ENCODE results near the gene PAFAH2.

PAFAH2 gene

GRCh38 chr1:26031196-26031595 is 33.3 kb upstream of the PAFAH2 start:
- Histone ChIP-seq H3K36me3 (ENCODE audit: control insufficient read depth, insufficient read depth, low read length) (no peaks in the 10 kb centered on the region), H3K4me3 (ENCODE audit: low read length) (no peak overlapping the region), H3K27ac (ENCODE audit: low read length) (no peak overlapping the region), H3K9me3 (ENCODE audit: control insufficient read depth, insufficient read depth, low read length) (no peaks in the 10 kb centered on the region), H3K27me3 (ENCODE audit: control insufficient read depth, insufficient read depth, low read length) (peaks cover 2% of the 10 kb centered on the region; the same call in 1 of the 2 replicates), H3K4me1 (ENCODE audit: control insufficient read depth, insufficient read depth, low read length) (peaks cover 2% of the 10 kb centered on the region; the same call in 1 of the 2 replicates)
- no CpG with 5 or more reads among the region's 4 CpGs for WGBS (ENCODE audit: insufficient coverage, insufficient read length)
- DNase-seq (ENCODE audit: low read depth, low spot score), result no peak

GRCh38 chr1:26029864-26030481 is 32.1 kb upstream of the PAFAH2 start:
- Histone ChIP-seq H3K4me3 (ENCODE audit: low read length) (no peak overlapping the region), H3K36me3 (ENCODE audit: control insufficient read depth, insufficient read depth, low read length) (no peaks in the 10 kb centered on the region), H3K27me3 (ENCODE audit: control insufficient read depth, insufficient read depth, low read length) (peaks cover 2% of the 10 kb centered on the region; the same call in 1 of the 2 replicates), H3K27ac (ENCODE audit: low read length) (no peak overlapping the region), H3K9me3 (ENCODE audit: control insufficient read depth, insufficient read depth, low read length) (no peaks in the 10 kb centered on the region), H3K4me1 (ENCODE audit: control insufficient read depth, insufficient read depth, low read length) (peaks cover 2% of the 10 kb centered on the region; the same call in 1 of the 2 replicates)
- no CpG with 5 or more reads among the region's 7 CpGs for WGBS (ENCODE audit: insufficient coverage, insufficient read length)
- DNase-seq (ENCODE audit: low read depth, low spot score), result no peak

- no peaks in the 10 kb centered on the region for H3K27me3 ChIP-seq (ENCODE audit: control insufficient read depth, insufficient read depth, low read length)
- WGBS (ENCODE audit: insufficient coverage, insufficient read length), result no CpG with 5 or more reads among the region's 15 CpGs
- no peak overlapping the region for H3K27ac ChIP-seq (ENCODE audit: low read length)
- H3K36me3 ChIP-seq (ENCODE audit: control insufficient read depth, insufficient read depth, low read length), result no peaks in the 10 kb centered on the region
- no peaks in the 10 kb centered on the region for H3K9me3 ChIP-seq (ENCODE audit: control insufficient read depth, insufficient read depth, low read length)
- DNase-seq (ENCODE audit: low read depth, low spot score), result no peak
- H3K4me1 ChIP-seq (ENCODE audit: control insufficient read depth, insufficient read depth, low read length), result no peaks in the 10 kb centered on the region
- H3K4me3 ChIP-seq (ENCODE audit: low read length), result no peak overlapping the region
Observed at GRCh38 chr1:26029054-26029863, 31.4 kb upstream of the PAFAH2 start.

- H3K4me1 ChIP-seq (ENCODE audit: control insufficient read depth, insufficient read depth, low read length), result no peaks in the 10 kb centered on the region
- H3K27ac ChIP-seq (ENCODE audit: low read length), result no peak overlapping the region
- H3K36me3 ChIP-seq (ENCODE audit: control insufficient read depth, insufficient read depth, low read length), result no peaks in the 10 kb centered on the region
- no peaks in the 10 kb centered on the region for H3K27me3 ChIP-seq (ENCODE audit: control insufficient read depth, insufficient read depth, low read length)
- no peaks in the 10 kb centered on the region for H3K9me3 ChIP-seq (ENCODE audit: control insufficient read depth, insufficient read depth, low read length)
- no peak for DNase-seq (ENCODE audit: low read depth, low spot score)
- no peak overlapping the region for H3K4me3 ChIP-seq (ENCODE audit: low read length)
- no CpG with 5 or more reads among the region's 8 CpGs for WGBS (ENCODE audit: insufficient coverage, insufficient read length)
Observed at GRCh38 chr1:26028490-26028980, 30.7 kb upstream of the PAFAH2 start.

GRCh38 chr1:26027716-26028489 is 30.0 kb upstream of the PAFAH2 start:
- no CpG with 5 or more reads among the region's 3 CpGs for WGBS (ENCODE audit: insufficient coverage, insufficient read length)
- no peak for DNase-seq (ENCODE audit: low read depth, low spot score)
- H3K27me3 ChIP-seq (ENCODE audit: control insufficient read depth, insufficient read depth, low read length), result no peaks in the 10 kb centered on the region

GRCh38 chr1:26025517-26025916 is 27.7 kb upstream of the PAFAH2 start:
- no peaks in the 10 kb centered on the region for H3K9me3 ChIP-seq (ENCODE audit: control insufficient read depth, insufficient read depth, low read length)
- H3K36me3 ChIP-seq (ENCODE audit: control insufficient read depth, insufficient read depth, low read length), result no peaks in the 10 kb centered on the region
- peaks cover 1% of the 10 kb centered on the region for H3K4me1 ChIP-seq (ENCODE audit: control insufficient read depth, insufficient read depth, low read length)
- no peaks in the 10 kb centered on the region for H3K27me3 ChIP-seq (ENCODE audit: control insufficient read depth, insufficient read depth, low read length)
- DNase-seq (ENCODE audit: low read depth, low spot score), result no peak
- H3K4me3 ChIP-seq (ENCODE audit: low read length), result no peak overlapping the region
- no peak overlapping the region for H3K27ac ChIP-seq (ENCODE audit: low read length)
- WGBS (ENCODE audit: insufficient coverage, insufficient read length), result no CpG with 5 or more reads among the region's 5 CpGs

More at GRCh38 chr1:26027716-26028489, 30.0 kb upstream of the PAFAH2 start:
- H3K4me3 ChIP-seq (ENCODE audit: low read length), result no peak overlapping the region
- no peaks in the 10 kb centered on the region for H3K36me3 ChIP-seq (ENCODE audit: control insufficient read depth, insufficient read depth, low read length)
- H3K9me3 ChIP-seq (ENCODE audit: control insufficient read depth, insufficient read depth, low read length), result no peaks in the 10 kb centered on the region
- no peaks in the 10 kb centered on the region; the same call in 1 of the 2 replicates for H3K4me1 ChIP-seq (ENCODE audit: control insufficient read depth, insufficient read depth, low read length)
- no peak overlapping the region for H3K27ac ChIP-seq (ENCODE audit: low read length)

GRCh38 chr1:26025060-26025459 is 27.2 kb upstream of the PAFAH2 start:
- no peaks in the 10 kb centered on the region for H3K9me3 ChIP-seq (ENCODE audit: control insufficient read depth, insufficient read depth, low read length)
- no CpG with 5 or more reads among the region's 5 CpGs for WGBS (ENCODE audit: insufficient coverage, insufficient read length)
- H3K4me3 ChIP-seq (ENCODE audit: low read length), result no peak overlapping the region
- peaks cover 1% of the 10 kb centered on the region for H3K4me1 ChIP-seq (ENCODE audit: control insufficient read depth, insufficient read depth, low read length)
- H3K36me3 ChIP-seq (ENCODE audit: control insufficient read depth, insufficient read depth, low read length), result no peaks in the 10 kb centered on the region
- DNase-seq (ENCODE audit: low read depth, low spot score), result no peak
- H3K27me3 ChIP-seq (ENCODE audit: control insufficient read depth, insufficient read depth, low read length), result no peaks in the 10 kb centered on the region
- no peak overlapping the region for H3K27ac ChIP-seq (ENCODE audit: low read length)

GRCh38 chr1:26023826-26024225 is 26.0 kb upstream of the PAFAH2 start:
- Histone ChIP-seq H3K36me3 (ENCODE audit: control insufficient read depth, insufficient read depth, low read length) (no peaks in the 10 kb centered on the region), H3K4me3 (ENCODE audit: low read length) (no peak overlapping the region), H3K27ac (ENCODE audit: low read length) (no peak overlapping the region), H3K4me1 (ENCODE audit: control insufficient read depth, insufficient read depth, low read length) (peaks cover 1% of the 10 kb centered on the region), H3K27me3 (ENCODE audit: control insufficient read depth, insufficient read depth, low read length) (no peaks in the 10 kb centered on the region), H3K9me3 (ENCODE audit: control insufficient read depth, insufficient read depth, low read length) (no peaks in the 10 kb centered on the region)
- no CpG with 5 or more reads among the region's 5 CpGs for WGBS (ENCODE audit: insufficient coverage, insufficient read length)
- no peak for DNase-seq (ENCODE audit: low read depth, low spot score)

GRCh38 chr1:26023009-26023408 is 25.1 kb upstream of the PAFAH2 start:
- H3K4me1 ChIP-seq (ENCODE audit: control insufficient read depth, insufficient read depth, low read length), result peaks cover 1% of the 10 kb centered on the region

GRCh38 chr1:26022404-26022779 is 24.5 kb upstream of the PAFAH2 start:
- Histone ChIP-seq H3K27ac (ENCODE audit: low read length) (no peak overlapping the region), H3K4me1 (ENCODE audit: control insufficient read depth, insufficient read depth, low read length) (peaks cover 1% of the 10 kb centered on the region), H3K27me3 (ENCODE audit: control insufficient read depth, insufficient read depth, low read length) (no peaks in the 10 kb centered on the region), H3K4me3 (ENCODE audit: low read length) (no peak overlapping the region), H3K36me3 (ENCODE audit: control insufficient read depth, insufficient read depth, low read length) (no peaks in the 10 kb centered on the region), H3K9me3 (ENCODE audit: control insufficient read depth, insufficient read depth, low read length) (no peaks in the 10 kb centered on the region)
- no peak for DNase-seq (ENCODE audit: low read depth, low spot score)
- WGBS (ENCODE audit: insufficient coverage, insufficient read length), result no CpG with 5 or more reads among the region's 8 CpGs

More at GRCh38 chr1:26023009-26023408, 25.1 kb upstream of the PAFAH2 start:
- no peaks in the 10 kb centered on the region for H3K9me3 ChIP-seq (ENCODE audit: control insufficient read depth, insufficient read depth, low read length)
- H3K27me3 ChIP-seq (ENCODE audit: control insufficient read depth, insufficient read depth, low read length), result no peaks in the 10 kb centered on the region
- DNase-seq (ENCODE audit: low read depth, low spot score), result no peak
- WGBS (ENCODE audit: insufficient coverage, insufficient read length), result no CpG with 5 or more reads among the region's 13 CpGs
- H3K27ac ChIP-seq (ENCODE audit: low read length), result no peak overlapping the region
- no peaks in the 10 kb centered on the region for H3K36me3 ChIP-seq (ENCODE audit: control insufficient read depth, insufficient read depth, low read length)
- no peak overlapping the region for H3K4me3 ChIP-seq (ENCODE audit: low read length)

All from iPS DF 6.9 (cell line).